Sciatic nerve (tissue), 2 donors: ENCODE results near the gene ARHGAP42. TPM values are rescaled to one million over a fixed set of nuclear protein-coding genes. Genes with fewer than 3 reads are reported as not detected.
"Not testable (repeated sequence)": the region's sequence is repeated elsewhere in the genome, so short reads cannot be mapped to it uniquely, and the experiment has no call there.

Experiments
- ATAC-seq: fragments of 200-7000 bp; cut with Tn5 transposase; one replicate; pipeline ENCODE4 v1.9.1; 2020; ENCODE audit warnings: mild to moderate bottlenecking, moderate library complexity
- DNase-seq: peaks from one replicate; pipeline ENCODE4 v3.0.0-alpha.2; 2020; ENCODE audit warnings: low spot score
- intact Hi-C: fragments of 100-400 bp; cut with DNase I; formaldehyde crosslinking; loops from one replicate; pipeline ENCODE4 v1.14.2; 2022
- total RNA-seq: library from RNA; stranded (reverse); fragmentation: NEBNext Ultra II Directional; extraction: Animal tissue kit (Norgen Biotek cat#: 25700); gene quantifications from one replicate; pipeline ENCODE4 v1.2.1, GENCODE V29; 2021
- donor health status: DM: no; HTN: no; CAD: no.
- donor health status: DM: no; HTN: no; CAD: no.

The ARHGAP42 gene
- total RNA-seq, 1 donor from 2014 or later: 120 TPM

- intact Hi-C loops: no loop called here
- ATAC-seq (no peak), DNase-seq (no peak)
Measured at GRCh38 chr11:101008961-101009689, 322.0 kb downstream of the ARHGAP42 start.

- ATAC-seq (no peak), DNase-seq (no peak)
- intact Hi-C loops: no loop called here
Measured at GRCh38 chr11:101009690-101010055, 322.6 kb downstream of the ARHGAP42 start.

GRCh38 chr11:101010899-101011298 lies 323.8 kb downstream of the ARHGAP42 start:
- ATAC-seq (no peak), DNase-seq (no peak)
- intact Hi-C loops: no loop called here

- no peak for DNase-seq
- no peak for ATAC-seq
- intact Hi-C loops: no loop called here
Measured at GRCh38 chr11:101011881-101012280, 324.8 kb downstream of the ARHGAP42 start.

- ATAC-seq, intact Hi-C loops: not testable (repeated sequence)
Measured at GRCh38 chr11:101013702-101014101, 326.6 kb downstream of the ARHGAP42 start.

GRCh38 chr11:101014600-101015285 lies 327.7 kb downstream of the ARHGAP42 start:
- ATAC-seq: no peak
- intact Hi-C loops: no loop called here
- no peak for DNase-seq

More at GRCh38 chr11:101013702-101014101, 326.6 kb downstream of the ARHGAP42 start:
- not testable (repeated sequence) for DNase-seq

GRCh38 chr11:101019870-101020269 lies 332.8 kb downstream of the ARHGAP42 start:
- intact Hi-C loops: no loop called here
- no peak for DNase-seq
- no peak for ATAC-seq

GRCh38 chr11:101022256-101022655 lies 335.2 kb downstream of the ARHGAP42 start:
- intact Hi-C loops: no loop called here
- ATAC-seq: no peak

GRCh38 chr11:101028644-101029043 lies 341.6 kb downstream of the ARHGAP42 start:
- ATAC-seq (no peak), DNase-seq (no peak)
- intact Hi-C loops: no loop called here

More at GRCh38 chr11:101022256-101022655, 335.2 kb downstream of the ARHGAP42 start:
- no peak for DNase-seq

- ATAC-seq (no peak), DNase-seq (no peak)
- intact Hi-C loops: no loop called here
Measured at GRCh38 chr11:101030015-101030414, 342.9 kb downstream of the ARHGAP42 start.

GRCh38 chr11:101030692-101031091 lies 343.6 kb downstream of the ARHGAP42 start:
- intact Hi-C loops: no loop called here
- DNase-seq (no peak), ATAC-seq (no peak)

- intact Hi-C loops: no loop called here
Measured at GRCh38 chr11:101031713-101032112, 344.6 kb downstream of the ARHGAP42 start.

GRCh38 chr11:101032991-101033390 lies 345.9 kb downstream of the ARHGAP42 start:
- intact Hi-C loops: no loop called here
- ATAC-seq: no peak
- no peak for DNase-seq

More at GRCh38 chr11:101031713-101032112, 344.6 kb downstream of the ARHGAP42 start:
- no peak for ATAC-seq
- no peak for DNase-seq

- ATAC-seq (peak; percentile 87), DNase-seq (peak; percentile 76)
- intact Hi-C loops: no loop called here
Measured at GRCh38 chr11:101034076-101034475, 347.0 kb downstream of the ARHGAP42 start.

GRCh38 chr11:101035872-101036271 lies 348.8 kb downstream of the ARHGAP42 start:
- DNase-seq (no peak), ATAC-seq (no peak)
- intact Hi-C loops: no loop called here
